ENCODE measurements around the gene GALNT16.

GALNT16 gene

GRCh38 chr14:69324341-69324931 lies 64.5 kb downstream of the GALNT16 start:
- no peak for DNase-seq (ENCODE audit: extremely low spot score)
- CTCF ChIA-PET, result no interaction called here
- TF ChIP-seq, protein P1, sequence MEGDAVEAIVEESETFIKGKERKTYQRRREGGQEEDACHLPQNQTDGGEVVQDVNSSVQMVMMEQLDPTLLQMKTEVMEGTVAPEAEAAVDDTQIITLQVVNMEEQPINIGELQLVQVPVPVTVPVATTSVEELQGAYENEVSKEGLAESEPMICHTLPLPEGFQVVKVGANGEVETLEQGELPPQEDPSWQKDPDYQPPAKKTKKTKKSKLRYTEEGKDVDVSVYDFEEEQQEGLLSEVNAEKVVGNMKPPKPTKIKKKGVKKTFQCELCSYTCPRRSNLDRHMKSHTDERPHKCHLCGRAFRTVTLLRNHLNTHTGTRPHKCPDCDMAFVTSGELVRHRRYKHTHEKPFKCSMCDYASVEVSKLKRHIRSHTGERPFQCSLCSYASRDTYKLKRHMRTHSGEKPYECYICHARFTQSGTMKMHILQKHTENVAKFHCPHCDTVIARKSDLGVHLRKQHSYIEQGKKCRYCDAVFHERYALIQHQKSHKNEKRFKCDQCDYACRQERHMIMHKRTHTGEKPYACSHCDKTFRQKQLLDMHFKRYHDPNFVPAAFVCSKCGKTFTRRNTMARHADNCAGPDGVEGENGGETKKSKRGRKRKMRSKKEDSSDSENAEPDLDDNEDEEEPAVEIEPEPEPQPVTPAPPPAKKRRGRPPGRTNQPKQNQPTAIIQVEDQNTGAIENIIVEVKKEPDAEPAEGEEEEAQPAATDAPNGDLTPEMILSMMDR (IDR thresholded peaks at IDR 0.05; ENCODE audit: control extremely low read depth, extremely low read depth, low read depth, missing control alignments), result no peak
- POLR2A ChIA-PET, result no interaction called here

DNA sequence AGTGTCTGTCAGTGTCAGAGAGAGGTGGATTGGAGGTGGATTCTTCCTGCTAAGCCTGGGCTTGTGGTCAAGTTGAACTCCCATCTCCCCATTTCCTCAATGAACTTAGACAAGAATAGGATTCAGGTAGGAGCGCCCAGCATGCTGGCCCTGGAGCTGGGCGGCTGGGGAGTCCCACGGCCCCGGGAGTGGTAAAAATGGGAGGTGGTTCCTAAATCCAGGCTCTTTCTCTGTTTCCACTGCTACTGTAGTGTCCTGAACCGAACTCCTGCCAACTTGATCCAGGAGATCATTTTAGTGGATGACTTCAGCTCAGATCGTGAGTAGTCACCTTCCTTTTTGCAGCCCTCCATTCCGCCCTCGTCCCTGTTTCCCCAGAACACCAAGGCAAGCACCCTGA lies 65.1 kb downstream of the GALNT16 start:
- CTCF ChIA-PET, result interaction anchor here (0.8 to 1.1 kb wide), 2 partner anchors 15 to 134 kb away, joined by 3 read pairs; no protein-coding TSS in a partner anchor
- POLR2A ChIA-PET, result no interaction called here
- TF ChIP-seq, protein P1 (IDR thresholded peaks at IDR 0.05; ENCODE audit: control extremely low read depth, extremely low read depth, low read depth, missing control alignments), result no peak
- no peak for DNase-seq (ENCODE audit: extremely low spot score)

- ChIA-PET POLR2A (no interaction called here), CTCF (interaction anchor here (0.8 to 1.4 kb wide), 5 partner anchors 8 to 133 kb away, joined by 3 read pairs; no protein-coding TSS in a partner anchor)
- DNase-seq (ENCODE audit: extremely low spot score), result no peak
- TF ChIP-seq, protein P1 (IDR thresholded peaks at IDR 0.05; ENCODE audit: control extremely low read depth, extremely low read depth, low read depth, missing control alignments), result no peak
Measured at GRCh38 chr14:69325646-69326265, 65.8 kb downstream of the GALNT16 start.

GRCh38 chr14:69326611-69327010 lies 66.7 kb downstream of the GALNT16 start:
- TF ChIP-seq, protein P1 (IDR thresholded peaks at IDR 0.05; ENCODE audit: control extremely low read depth, extremely low read depth, low read depth, missing control alignments), result no peak
- POLR2A ChIA-PET, result no interaction called here
- CTCF ChIA-PET, result interaction anchor here (1.1 to 1.4 kb wide), 3 partner anchors 9 to 85 kb away, joined by 3 read pairs; no protein-coding TSS in a partner anchor
- no peak for DNase-seq (ENCODE audit: extremely low spot score)

DNA sequence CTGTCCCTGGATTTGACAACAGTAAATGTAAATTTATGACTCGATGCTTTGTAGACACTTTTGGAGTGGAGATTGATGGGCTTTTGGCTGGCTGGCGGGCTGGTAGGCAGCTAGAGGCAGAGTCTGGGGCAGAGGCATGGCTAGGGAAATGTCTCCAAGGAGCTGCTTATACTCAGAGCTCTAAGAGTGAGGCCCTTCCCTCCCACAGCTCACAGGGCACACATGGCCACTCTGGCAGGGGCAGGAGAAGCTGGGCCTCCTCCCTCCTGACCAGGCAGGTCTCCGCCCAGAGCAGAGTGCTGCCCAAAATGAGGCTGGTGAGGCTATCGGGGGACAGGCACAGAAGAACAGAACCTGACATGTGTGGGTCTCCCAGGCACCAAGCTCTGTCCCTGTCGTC lies 67.5 kb downstream of the GALNT16 start:
- ChIA-PET POLR2A (interaction anchor here (0.7 kb wide), 1 partner anchor 46 kb away, joined by 3 read pairs; no protein-coding TSS in a partner anchor), CTCF (no interaction called here)
- TF ChIP-seq, protein P1 (IDR thresholded peaks at IDR 0.05; ENCODE audit: control extremely low read depth, extremely low read depth, low read depth, missing control alignments), result no peak
- no peak for DNase-seq (ENCODE audit: extremely low spot score)

- CTCF ChIA-PET, result interaction anchor here (1.1 to 1.4 kb wide), 3 partner anchors 16 to 18 kb away, joined by 3 to 6 read pairs (median 3); no protein-coding TSS in a partner anchor
- TF ChIP-seq, protein P1 (IDR thresholded peaks at IDR 0.05; ENCODE audit: control extremely low read depth, extremely low read depth, low read depth, missing control alignments), result no peak
- no peak for DNase-seq (ENCODE audit: extremely low spot score)
- POLR2A ChIA-PET, result interaction anchor here (0.7 kb wide), 1 partner anchor 46 kb away, joined by 3 read pairs; no protein-coding TSS in a partner anchor
Measured at GRCh38 chr14:69328317-69328716, 68.4 kb downstream of the GALNT16 start.
